Mononuclear cell (primary cell): Measurements from ENCODE around the gene GPATCH1. TPM values are rescaled to one million over a fixed set of nuclear protein-coding genes. Genes with fewer than 3 reads are reported as not detected.
"Not testable (repeated sequence)": the region's sequence is repeated elsewhere in the genome, so short reads cannot be mapped to it uniquely, and the experiment has no call there.

Source experiments
- H3K27me3 ChIP-seq: 2 replicates; pipeline ENCODE4 v1.6.0; 2011; ENCODE audit warnings: low read length, control low read depth; ENCODE audit not compliant: insufficient read depth
- H3K4me1 ChIP-seq: 2 replicates; pipeline ENCODE4 v1.5.1; 2011; ENCODE audit warnings: mild to moderate bottlenecking, low read length, control low read depth; ENCODE audit not compliant: insufficient read depth
- H3K4me3 ChIP-seq: 2 replicates; pipeline ENCODE4 v1.5.1; 2011; ENCODE audit warnings: mild to moderate bottlenecking, low read length, moderate library complexity
- H3K9me3 ChIP-seq: 2 replicates; pipeline ENCODE4 v1.5.1; 2011; ENCODE audit warnings: low read depth, mild to moderate bottlenecking, control low read depth, low read length
- total RNA-seq: library from RNA; depleted of rRNA; stranded (reverse); fragments of >200 nt; gene quantifications from one replicate; pipeline ENCODE4 v1.2.3, GENCODE V29; 2012

GPATCH1 gene
- total RNA-seq, 1 donor: 5.4 TPM

DNA sequence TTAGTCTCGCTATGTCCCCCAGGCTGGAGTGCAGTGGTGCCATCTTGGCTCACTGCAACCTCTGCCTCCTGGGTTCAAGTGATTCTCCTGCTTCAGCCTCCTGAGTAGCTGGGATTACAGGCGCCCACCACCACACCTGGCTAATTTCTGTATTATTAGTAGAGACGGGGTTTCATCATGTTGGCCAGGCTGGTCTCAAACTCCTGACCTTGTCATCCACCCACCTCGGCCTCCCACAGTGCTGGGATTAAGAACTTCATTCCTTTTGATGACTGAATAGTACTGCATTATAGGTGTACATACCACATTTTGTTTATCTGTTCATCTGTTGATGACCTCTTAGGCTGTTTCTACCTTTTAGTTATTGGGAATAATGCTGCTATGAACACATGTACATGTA, 71.6 kb downstream of the GPATCH1 start:
- peaks cover 31% of the 10 kb centered on the region for H3K4me1 ChIP-seq
- H3K9me3 ChIP-seq, H3K27me3 ChIP-seq, H3K4me3 ChIP-seq: not testable (repeated sequence)

- H3K4me1 ChIP-seq: peaks cover 46% of the 10 kb centered on the region
- H3K27me3 ChIP-seq, H3K4me3 ChIP-seq, H3K9me3 ChIP-seq: not testable (repeated sequence)
Observed at GRCh38 chr19:33154313-33154712, 73.3 kb downstream of the GPATCH1 start.

GRCh38 chr19:33156334-33156733, 75.4 kb downstream of the GPATCH1 start:
- no peaks in the 10 kb centered on the region for H3K27me3 ChIP-seq
- no peak overlapping the region for H3K4me3 ChIP-seq
- H3K9me3 ChIP-seq: no peaks in the 10 kb centered on the region
- H3K4me1 ChIP-seq: peaks cover 63% of the 10 kb centered on the region

DNA sequence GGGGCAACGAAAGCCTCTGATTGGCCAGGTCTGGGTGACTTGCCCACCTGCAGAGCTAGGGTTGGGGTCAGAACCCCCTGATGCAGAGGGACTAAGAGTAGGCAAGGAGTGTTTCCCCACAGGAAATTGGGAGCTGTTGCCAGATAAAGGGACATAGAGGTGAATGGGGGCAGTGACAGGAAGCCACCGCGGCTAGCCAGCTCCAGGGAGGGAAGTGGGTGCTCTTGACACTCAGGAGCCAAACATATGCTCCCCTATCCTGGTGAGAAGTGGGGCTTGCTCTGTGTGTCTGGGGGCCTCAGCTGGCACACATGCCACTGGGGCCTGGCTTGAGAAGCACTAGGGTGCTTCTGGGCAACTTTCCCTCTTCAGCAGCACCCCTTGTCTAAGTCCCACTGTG, 76.9 kb downstream of the GPATCH1 start:
- H3K27me3 ChIP-seq: no peaks in the 10 kb centered on the region
- H3K4me3 ChIP-seq: no peak overlapping the region
- no peaks in the 10 kb centered on the region for H3K9me3 ChIP-seq
- peaks cover 56% of the 10 kb centered on the region for H3K4me1 ChIP-seq

DNA sequence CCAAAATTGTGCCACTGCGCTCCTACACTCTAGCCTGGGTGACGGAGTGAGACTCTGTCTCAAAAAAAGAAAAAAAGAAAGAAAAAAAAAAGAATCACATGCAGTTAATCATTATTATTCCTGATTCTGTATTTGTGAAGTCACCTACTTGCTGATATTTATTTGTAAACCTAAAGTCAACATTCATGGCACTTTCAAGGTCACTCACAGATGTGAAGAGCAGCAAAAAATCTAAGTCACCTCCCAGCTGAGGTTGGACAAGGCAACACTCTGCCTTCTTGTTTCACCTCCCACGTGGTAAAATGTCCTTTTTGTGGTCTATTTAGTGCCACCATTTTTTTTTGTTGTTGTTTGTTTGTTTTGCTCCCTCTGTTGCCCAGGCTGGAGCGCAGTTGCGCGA, 77.4 kb downstream of the GPATCH1 start:
- H3K4me3 ChIP-seq: no peak overlapping the region
- peaks cover 53% of the 10 kb centered on the region for H3K4me1 ChIP-seq
- H3K27me3 ChIP-seq: no peaks in the 10 kb centered on the region
- no peaks in the 10 kb centered on the region for H3K9me3 ChIP-seq

DNA sequence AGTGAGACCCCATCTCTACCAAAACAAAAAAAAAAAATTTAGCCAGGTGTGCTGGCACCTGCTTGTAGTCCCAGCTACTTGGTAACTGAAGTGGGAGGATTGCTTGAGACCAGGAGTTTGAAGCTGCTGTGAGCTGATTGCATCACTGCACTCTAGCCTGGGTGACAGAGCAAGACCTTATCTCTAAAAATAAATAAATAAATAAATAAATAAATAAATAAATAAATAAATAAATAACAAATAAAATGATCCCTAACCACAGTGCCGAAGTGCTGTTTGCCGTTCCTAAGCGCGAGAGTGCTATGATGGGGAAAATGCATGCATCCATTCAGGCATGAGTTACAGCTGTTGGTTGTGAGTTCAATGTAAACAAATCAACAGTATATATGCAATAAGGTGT, 78.2 kb downstream of the GPATCH1 start:
- Histone ChIP-seq H3K27me3 (no peaks in the 10 kb centered on the region), H3K4me3 (no peak overlapping the region), H3K4me1 (peaks cover 57% of the 10 kb centered on the region), H3K9me3 (no peaks in the 10 kb centered on the region)

GRCh38 chr19:33159893-33160292, 78.9 kb downstream of the GPATCH1 start:
- H3K4me3 ChIP-seq: no peak overlapping the region
- no peaks in the 10 kb centered on the region for H3K9me3 ChIP-seq
- peaks cover 57% of the 10 kb centered on the region for H3K4me1 ChIP-seq
- H3K27me3 ChIP-seq: no peaks in the 10 kb centered on the region

GRCh38 chr19:33161201-33161600, 80.2 kb downstream of the GPATCH1 start:
- Histone ChIP-seq H3K27me3 (no peaks in the 10 kb centered on the region), H3K4me1 (peaks cover 54% of the 10 kb centered on the region), H3K9me3 (no peaks in the 10 kb centered on the region), H3K4me3 (no peak overlapping the region)

DNA sequence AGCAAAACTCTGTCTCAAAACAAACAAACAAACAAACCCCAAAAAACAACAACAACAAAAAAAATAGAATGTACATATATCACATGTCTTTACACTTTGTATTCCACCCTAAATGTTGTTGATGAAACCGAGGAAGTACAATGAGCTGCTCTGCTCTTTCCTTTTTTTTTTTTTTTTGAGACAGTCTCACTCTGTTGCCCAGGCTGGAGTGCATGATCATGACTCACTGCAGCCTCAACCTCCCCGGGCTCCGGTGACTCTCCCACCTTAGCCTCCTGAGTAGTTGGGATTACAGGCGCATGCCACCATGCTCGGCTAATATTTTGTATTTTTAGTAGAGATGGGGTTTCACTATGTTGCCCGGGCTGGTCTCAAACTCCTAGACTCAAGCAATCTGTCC, 82.5 kb downstream of the GPATCH1 start:
- H3K4me3 ChIP-seq: no peak overlapping the region
- H3K9me3 ChIP-seq: no peaks in the 10 kb centered on the region
- H3K27me3 ChIP-seq: no peaks in the 10 kb centered on the region
- peaks cover 39% of the 10 kb centered on the region for H3K4me1 ChIP-seq

GRCh38 chr19:33166037-33166436, 85.1 kb downstream of the GPATCH1 start:
- H3K4me3 ChIP-seq, H3K9me3 ChIP-seq, H3K27me3 ChIP-seq: not testable (repeated sequence)
- H3K4me1 ChIP-seq: peaks cover 16% of the 10 kb centered on the region

GRCh38 chr19:33167438-33167837, 86.5 kb downstream of the GPATCH1 start:
- Histone ChIP-seq H3K4me1 (peaks cover 8% of the 10 kb centered on the region), H3K4me3 (no peak overlapping the region), H3K27me3 (no peaks in the 10 kb centered on the region), H3K9me3 (no peaks in the 10 kb centered on the region)

GRCh38 chr19:33168528-33168927, 87.5 kb downstream of the GPATCH1 start:
- Histone ChIP-seq H3K27me3 (no peaks in the 10 kb centered on the region), H3K4me3 (no peak overlapping the region), H3K9me3 (no peaks in the 10 kb centered on the region), H3K4me1 (peaks cover 18% of the 10 kb centered on the region)

DNA sequence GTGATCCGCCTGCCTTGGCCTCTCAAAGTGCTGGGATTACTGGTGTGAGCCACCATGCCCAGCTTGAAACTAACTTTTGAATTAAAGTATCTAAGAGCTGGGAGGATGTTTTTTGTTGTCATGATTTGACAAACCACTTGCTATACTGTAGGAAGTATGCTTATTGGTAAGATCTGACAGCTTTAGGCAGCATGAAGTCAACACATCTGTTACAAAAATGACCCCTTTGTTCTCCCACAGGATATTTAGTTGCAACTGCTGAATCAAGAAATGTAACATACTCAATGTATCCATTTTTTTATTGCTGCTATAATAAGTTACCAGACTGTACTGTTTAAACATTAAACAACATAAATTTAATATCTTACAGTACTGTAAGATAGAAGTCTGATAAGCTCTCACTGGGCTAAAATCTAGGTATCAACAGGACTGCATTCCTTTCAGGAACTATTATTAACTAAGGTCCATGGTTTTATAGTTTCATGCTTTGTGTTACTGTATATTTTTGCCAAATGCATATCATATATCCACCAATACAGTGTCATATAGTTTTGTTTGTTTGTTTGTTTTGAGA, 90.3 kb downstream of the GPATCH1 start:
- Histone ChIP-seq H3K4me3 (no peak overlapping the region), H3K4me1 (peaks cover 39% of the 10 kb centered on the region), H3K27me3 (no peaks in the 10 kb centered on the region), H3K9me3 (no peaks in the 10 kb centered on the region)

- H3K9me3 ChIP-seq: no peaks in the 10 kb centered on the region
- peaks cover 39% of the 10 kb centered on the region for H3K4me1 ChIP-seq
- H3K4me3 ChIP-seq: no peak overlapping the region
- H3K27me3 ChIP-seq: no peaks in the 10 kb centered on the region
Observed at GRCh38 chr19:33171916-33172359, 91.0 kb downstream of the GPATCH1 start.

- H3K4me1 ChIP-seq: peaks cover 54% of the 10 kb centered on the region
- no peak overlapping the region for H3K4me3 ChIP-seq
- no peaks in the 10 kb centered on the region for H3K9me3 ChIP-seq
- no peaks in the 10 kb centered on the region for H3K27me3 ChIP-seq
Observed at GRCh38 chr19:33174186-33174585, 93.2 kb downstream of the GPATCH1 start.

DNA sequence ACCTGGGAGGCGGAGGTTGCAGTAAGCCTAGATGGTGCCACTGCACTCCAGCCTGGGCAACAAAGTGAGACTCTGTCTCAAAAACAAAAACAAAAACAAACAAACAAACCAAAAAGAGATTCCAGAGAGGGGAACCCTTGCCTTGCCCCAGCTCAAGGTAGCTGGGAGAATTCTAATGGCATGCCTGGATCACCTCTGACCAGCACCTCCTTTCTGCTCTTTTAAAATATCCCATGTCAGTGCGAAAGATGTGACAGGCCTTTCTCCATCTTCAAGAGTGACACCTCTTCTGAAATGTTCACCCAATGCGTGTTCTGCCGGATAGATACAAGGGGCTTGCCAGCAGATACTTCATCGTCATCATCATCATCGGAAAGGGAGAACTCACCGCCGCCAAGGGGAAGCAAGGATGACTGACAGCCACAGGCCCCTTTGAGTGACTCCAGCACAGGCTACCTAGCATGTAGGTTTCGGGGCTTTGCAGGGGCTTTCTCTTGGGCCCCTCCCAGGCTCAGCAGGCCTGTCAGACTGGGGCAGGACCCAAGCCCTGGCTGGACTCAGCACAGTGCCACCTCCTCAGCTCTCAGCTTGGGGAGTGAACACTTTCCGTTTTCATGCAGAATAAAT, 94.3 kb downstream of the GPATCH1 start:
- no peaks in the 10 kb centered on the region for H3K27me3 ChIP-seq
- H3K4me3 ChIP-seq: no peak overlapping the region
- H3K9me3 ChIP-seq: no peaks in the 10 kb centered on the region
- H3K4me1 ChIP-seq: peaks cover 54% of the 10 kb centered on the region
